Stimulated activated CD4-positive, alpha-beta T cell treated with anti-CD3 and anti-CD28 coated beads, Interleukin-15, amount 100 ng/mL, for 1 hour (primary cell): ENCODE results near the gene FKBP11.
"Not testable (repeated sequence)": the region's sequence is repeated elsewhere in the genome, so short reads cannot be mapped to it uniquely, and the experiment has no call there.

Source experiments
- DNase-seq, 2 donors: peaks; one replicate each; pipeline ENCODE4 v3.0.0-alpha.2; 2020; ENCODE audit warnings: low read depth in 1 of 2, low spot score in 1 of 2

Gene FKBP11

GRCh38 chr12:48917857-48918537 lies 7.3 kb downstream of the FKBP11 start:
- DNase-seq: peak in 1 of 2 donors; percentile 24

- DNase-seq: no peak
Observed at GRCh38 chr12:48910196-48910595, 15.1 kb downstream of the FKBP11 start.

GRCh38 chr12:48909698-48910097 lies 15.6 kb downstream of the FKBP11 start:
- DNase-seq: not testable (repeated sequence)

GRCh38 chr12:48907245-48907644 lies 18.0 kb downstream of the FKBP11 start:
- no peak for DNase-seq

GRCh38 chr12:48903982-48904411 lies 21.3 kb downstream of the FKBP11 start:
- DNase-seq: peak; percentile 65 to 68

GRCh38 chr12:48903363-48903981 lies 21.8 kb downstream of the FKBP11 start:
- no peak for DNase-seq

- DNase-seq: no peak
Observed at GRCh38 chr12:48901278-48901677, 24.0 kb downstream of the FKBP11 start.

GRCh38 chr12:48899651-48900050 lies 25.6 kb downstream of the FKBP11 start:
- DNase-seq: no peak

GRCh38 chr12:48894271-48894670 lies 31.0 kb downstream of the FKBP11 start:
- no peak for DNase-seq

- peak; percentile 57 to 64 for DNase-seq
Observed at GRCh38 chr12:48890657-48891418, 34.5 kb downstream of the FKBP11 start.

GRCh38 chr12:48889679-48890078 lies 35.6 kb downstream of the FKBP11 start:
- no peak for DNase-seq

- DNase-seq: no peak
Observed at GRCh38 chr12:48883305-48884161, 41.8 kb downstream of the FKBP11 start.

- DNase-seq: no peak
Observed at GRCh38 chr12:48882972-48883304, 42.4 kb downstream of the FKBP11 start.

- DNase-seq: no peak
Observed at GRCh38 chr12:48882315-48882687, 43.0 kb downstream of the FKBP11 start.

- DNase-seq: no peak
Observed at GRCh38 chr12:48881686-48882314, 43.5 kb downstream of the FKBP11 start.

- no peak for DNase-seq
Observed at GRCh38 chr12:48880647-48881046, 44.6 kb downstream of the FKBP11 start.

- DNase-seq: no peak
Observed at GRCh38 chr12:48878548-48878947, 46.7 kb downstream of the FKBP11 start.

- no peak for DNase-seq
Observed at GRCh38 chr12:48875944-48876515, 49.3 kb downstream of the FKBP11 start.

- DNase-seq: not testable (repeated sequence)
Observed at GRCh38 chr12:48873534-48873933, 51.8 kb downstream of the FKBP11 start.

GRCh38 chr12:48873096-48873495 lies 52.2 kb downstream of the FKBP11 start:
- no peak for DNase-seq
